AG09309 (cell line): ENCODE results near the gene PIGR.

Source experiments
- DNase-seq: peaks from one replicate; pipeline ENCODE4 v3.0.0-alpha.2; 2010; ENCODE audit warnings: low read depth
- H3K4me3 ChIP-seq: 2 replicates; pipeline ENCODE4 v1.5.1; 2011; ENCODE audit warnings: mild to moderate bottlenecking, low read depth, low read length, moderate library complexity; ENCODE audit not compliant: control insufficient read depth
- CTCF ChIP-seq: IDR thresholded peaks from 2 replicates; pipeline ENCODE4 v1.5.1; 2011; ENCODE audit warnings: mild to moderate bottlenecking, low read depth, low read length, inconsistent platforms; ENCODE audit not compliant: insufficient read depth, control insufficient read depth; ENCODE audit errors: missing control alignments

The PIGR gene

GRCh38 chr1:206922524-206922923 is 23.7 kb downstream of the PIGR start:
- H3K4me3 ChIP-seq = no peak overlapping the region
- no peak for DNase-seq
- TF ChIP-seq CTCF = no peak

GRCh38 chr1:206921772-206922265 is 24.4 kb downstream of the PIGR start, which contains the start of gene FCMR:
Gene FCMR, minus strand, starts transcription at chr1:206921941. Its CDS starts 87 bp downstream, at chr1:206921854.
- TF ChIP-seq CTCF = no peak
- DNase-seq = no peak
- no peak within 1 kb of the TSS for H3K4me3 ChIP-seq

- no peak for DNase-seq
- TF ChIP-seq CTCF = no peak
- no peak overlapping the region for H3K4me3 ChIP-seq
Measured at GRCh38 chr1:206918076-206918475, 28.2 kb downstream of the PIGR start.

- no peak for DNase-seq
- TF ChIP-seq CTCF = no peak
- no peak overlapping the region for H3K4me3 ChIP-seq
Measured at GRCh38 chr1:206916000-206916709, 30.1 kb downstream of the PIGR start.

GRCh38 chr1:206915030-206915735 is 31.1 kb downstream of the PIGR start:
- no peak overlapping the region for H3K4me3 ChIP-seq
- no peak for TF ChIP-seq CTCF
- DNase-seq = no peak

GRCh38 chr1:206913766-206914537 is 32.3 kb downstream of the PIGR start:
- H3K4me3 ChIP-seq = no peak overlapping the region
- no peak for TF ChIP-seq CTCF
- no peak for DNase-seq
